CD4-positive, alpha-beta T cell treated with Interleukin-4 for 4 hours (primary cell): ENCODE data around the gene TSPOAP1.

ENCODE experiments used
- DNase-seq: peaks from one replicate; pipeline ENCODE4 v3.0.0-alpha.2; 2020

TSPOAP1 gene

GRCh38 chr17:58328195-58329034 lies at the start of gene TSPOAP1:
TSPOAP1 (minus strand) TSS chr17:58328795; CDS start chr17:58327920, 875 bp downstream.
- peak; percentile 88 for DNase-seq

DNA sequence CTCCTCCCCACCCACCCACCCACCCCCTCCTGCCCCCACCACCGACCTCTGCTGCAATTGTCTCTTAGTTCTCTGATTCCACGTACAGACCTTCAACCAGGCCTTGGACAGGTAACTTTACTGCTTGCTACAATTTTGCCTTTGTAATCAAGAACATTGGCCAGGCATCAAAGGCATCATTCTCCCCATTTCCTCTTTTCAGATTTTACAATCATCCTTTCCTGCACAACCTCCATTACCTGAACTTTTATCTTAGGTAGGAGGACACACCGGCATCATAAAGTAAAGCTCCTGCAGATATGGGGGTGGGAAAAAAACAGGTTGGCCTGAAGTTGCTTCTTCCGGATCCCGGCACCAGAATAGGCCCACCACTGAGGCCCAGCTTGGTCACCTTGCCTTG lies 49.1 kb upstream of the TSPOAP1 start:
- DNase-seq, result no peak

DNA sequence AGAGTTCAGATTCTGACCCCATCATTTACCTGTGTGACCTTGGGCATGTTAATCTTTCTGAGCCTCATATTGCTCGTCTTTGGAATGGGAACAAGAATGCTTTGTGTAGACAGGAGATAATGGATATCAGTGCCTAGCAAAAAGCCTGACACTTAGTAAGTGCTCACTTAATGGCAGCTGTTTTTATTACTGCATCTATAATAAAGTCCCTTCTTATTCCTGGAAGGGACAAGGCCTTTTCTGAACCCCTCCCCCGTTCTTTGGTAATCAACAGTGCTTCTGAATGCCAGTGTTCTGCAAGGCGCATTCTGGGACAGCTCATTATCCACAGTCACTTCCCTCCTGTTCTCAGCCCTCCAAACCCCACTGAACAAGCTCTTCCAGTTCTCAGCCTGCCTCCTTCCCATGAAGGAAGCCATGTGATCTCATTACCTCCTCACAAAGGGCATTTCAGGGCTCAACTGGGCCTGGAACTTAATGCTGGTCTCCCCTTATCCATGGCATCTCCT lies 48.6 kb upstream of the TSPOAP1 start:
- DNase-seq, result no peak

- DNase-seq, result no peak
Measured at GRCh38 chr17:58376472-58377000, 47.9 kb upstream of the TSPOAP1 start.

DNA sequence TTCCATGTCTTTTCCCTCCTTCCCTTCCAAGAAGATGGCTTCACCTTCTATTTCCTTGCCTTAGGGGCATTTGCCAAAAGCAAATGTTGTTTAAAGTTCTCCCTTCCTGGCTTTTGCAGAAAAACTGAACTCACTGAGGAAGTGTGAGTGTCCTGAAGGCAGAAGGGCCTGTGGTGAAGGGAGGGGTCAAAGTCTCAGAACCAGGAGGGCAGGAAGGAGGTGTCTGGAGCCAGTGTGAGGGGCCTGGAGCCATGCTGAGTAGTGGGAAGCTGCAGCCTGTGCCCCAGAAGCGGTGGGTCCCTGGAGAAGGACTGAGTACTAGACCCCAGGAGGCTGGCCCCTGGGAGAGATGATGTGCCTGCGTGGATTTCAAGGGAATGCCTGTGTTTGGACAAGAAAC lies 47.2 kb upstream of the TSPOAP1 start:
- DNase-seq, result no peak

GRCh38 chr17:58375256-58375655 lies 46.7 kb upstream of the TSPOAP1 start:
- no peak for DNase-seq

- no peak for DNase-seq
Measured at GRCh38 chr17:58373923-58374322, 45.3 kb upstream of the TSPOAP1 start.

- DNase-seq, result no peak
Measured at GRCh38 chr17:58373003-58373402, 44.4 kb upstream of the TSPOAP1 start.

DNA sequence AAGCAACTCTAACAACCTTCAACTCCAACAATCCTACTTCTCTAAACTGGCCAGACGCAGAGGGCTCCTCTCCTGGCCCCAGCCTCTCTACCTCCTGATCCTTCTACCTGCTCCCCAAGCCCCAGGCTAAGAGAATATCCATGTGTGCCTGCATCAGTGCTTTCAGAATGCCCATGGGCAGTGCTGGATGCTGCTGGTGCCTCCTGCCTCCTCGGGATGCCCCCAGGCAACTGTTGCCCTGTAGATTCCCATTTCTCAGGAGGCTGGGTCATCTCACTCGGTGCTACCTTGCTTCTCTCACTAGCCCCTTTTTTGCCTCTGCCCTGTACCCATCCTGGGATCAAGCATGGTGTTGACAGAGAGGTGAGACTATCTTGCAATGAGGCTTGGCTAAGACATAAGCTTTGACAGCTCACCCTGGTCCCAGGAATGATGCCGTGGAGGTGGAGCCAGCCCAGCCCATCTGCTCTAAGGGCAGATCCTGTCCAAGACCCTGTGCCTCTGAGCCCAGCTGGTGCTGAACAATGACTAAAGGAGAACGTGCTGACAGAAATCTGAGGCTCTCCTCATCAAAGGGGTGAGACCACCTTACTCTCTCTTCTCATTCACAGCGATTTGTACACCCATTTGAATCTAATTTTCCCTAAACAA lies 42.8 kb upstream of the TSPOAP1 start:
- no peak for DNase-seq

DNA sequence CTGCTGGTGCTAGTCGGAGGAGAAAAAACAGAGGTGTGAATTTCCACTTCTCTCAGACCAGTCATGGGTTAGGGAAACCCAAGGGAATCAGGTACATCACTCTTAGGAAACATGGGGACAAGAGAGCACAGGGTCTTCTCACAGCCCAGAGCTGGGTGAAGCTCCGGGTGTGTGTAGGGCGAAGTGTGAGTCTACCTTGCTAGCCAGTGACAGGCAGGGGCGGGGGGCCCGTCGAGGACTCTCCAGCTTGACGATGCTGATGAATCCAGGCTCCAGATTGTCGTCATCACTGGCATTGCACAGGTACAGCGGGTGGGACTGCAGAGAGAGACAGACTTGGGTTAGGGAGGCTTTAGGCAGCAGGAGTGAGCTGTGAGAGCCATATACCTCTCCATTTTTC lies 42.1 kb upstream of the TSPOAP1 start:
- no peak for DNase-seq

DNA sequence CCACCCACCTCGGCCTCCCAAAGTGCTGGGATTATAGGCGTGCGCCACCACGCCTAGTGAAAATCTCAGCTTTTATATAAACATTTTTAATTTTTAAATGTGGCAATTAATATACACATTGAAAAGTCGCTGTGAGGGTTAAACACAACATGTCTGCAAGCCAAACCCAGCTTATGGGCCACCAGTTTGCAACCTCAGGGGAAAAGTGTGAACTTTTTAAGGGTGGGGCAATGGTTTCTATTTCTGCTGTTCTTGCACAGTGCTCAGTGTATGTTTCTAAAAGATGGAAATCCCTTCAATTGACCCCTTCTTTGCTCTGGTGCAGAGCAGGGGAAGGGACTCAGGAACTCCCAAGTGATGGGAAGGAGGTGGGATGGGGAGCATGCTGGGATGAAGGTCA lies 41.7 kb upstream of the TSPOAP1 start:
- peak; percentile 12 for DNase-seq

- DNase-seq, result no peak
Measured at GRCh38 chr17:58369214-58370031, 40.8 kb upstream of the TSPOAP1 start.

DNA sequence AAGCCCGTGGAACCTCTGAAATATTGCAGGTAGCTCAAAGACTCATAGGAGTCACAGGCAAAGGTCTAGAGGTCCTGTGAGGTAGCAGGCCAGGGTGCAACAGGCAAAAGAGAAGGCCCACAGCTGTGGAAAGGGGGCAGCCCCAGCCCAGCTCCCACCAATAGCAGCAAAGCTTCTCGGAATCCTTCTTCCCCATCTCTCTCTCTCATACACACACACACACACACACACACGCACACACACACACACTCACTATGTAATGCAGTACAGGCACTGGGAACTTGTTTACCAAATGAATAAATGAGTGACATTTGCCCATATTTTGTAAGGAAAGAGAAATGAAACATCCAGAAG lies 40.2 kb upstream of the TSPOAP1 start:
- no peak for DNase-seq

DNA sequence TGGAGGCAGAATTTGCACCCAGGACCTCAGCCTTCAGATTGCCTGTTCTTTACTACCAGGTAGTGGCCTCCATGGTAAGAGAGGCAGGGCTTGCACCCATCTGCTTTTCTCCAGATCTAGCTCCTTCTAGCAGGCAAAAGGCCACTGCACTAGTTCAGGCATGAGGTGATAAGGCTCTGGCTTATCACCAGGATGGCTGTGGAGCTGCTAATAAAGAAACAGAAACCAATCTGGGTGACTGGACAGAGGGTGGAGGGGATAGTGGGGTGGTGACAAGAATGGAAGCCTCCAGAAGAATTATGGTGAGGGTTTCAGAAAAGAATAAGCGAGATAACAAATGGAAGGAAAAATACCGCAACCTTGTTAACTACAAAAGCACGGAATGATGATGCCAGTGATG lies 38.9 kb upstream of the TSPOAP1 start:
- DNase-seq, result no peak

GRCh38 chr17:58365980-58366595 lies 37.5 kb upstream of the TSPOAP1 start:
- no peak for DNase-seq

GRCh38 chr17:58365185-58365979 lies 36.8 kb upstream of the TSPOAP1 start:
- no peak for DNase-seq

- no peak for DNase-seq
Measured at GRCh38 chr17:58364270-58364942, 35.8 kb upstream of the TSPOAP1 start.

DNA sequence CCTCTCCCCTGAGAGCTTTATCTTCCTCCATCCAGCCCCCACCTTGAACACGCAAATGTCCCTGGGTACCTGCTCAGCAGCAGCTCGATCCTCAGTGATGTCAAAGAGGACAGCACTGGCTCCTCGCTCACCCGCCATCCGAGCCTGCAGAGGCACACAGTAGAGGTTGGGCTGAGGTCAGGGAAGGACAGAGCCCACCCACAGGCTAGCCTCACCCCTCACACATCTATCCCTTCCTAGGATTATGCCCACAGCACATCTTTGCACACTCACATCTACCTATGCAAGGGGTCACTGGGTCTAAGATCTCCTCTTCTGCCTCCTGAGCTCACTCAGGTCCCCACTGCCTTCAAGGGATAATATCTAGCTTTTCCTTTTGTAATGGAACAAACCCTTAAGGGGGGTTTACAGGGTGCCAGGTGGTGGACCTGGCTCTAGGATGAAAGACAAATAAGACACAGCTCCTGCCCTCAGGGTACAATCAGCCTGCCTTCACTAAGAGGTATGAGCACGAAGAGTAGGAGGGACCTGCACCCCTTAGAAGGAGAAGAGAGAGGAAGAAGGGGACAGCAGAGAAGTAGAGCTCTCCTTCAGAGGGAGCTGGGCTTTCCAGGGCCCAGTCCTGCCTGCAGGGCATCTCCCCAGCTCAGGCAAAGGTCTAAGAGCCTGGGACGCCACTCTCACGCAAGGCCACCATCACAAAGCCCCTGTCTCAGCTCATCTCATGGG lies 35.0 kb upstream of the TSPOAP1 start:
- no peak for DNase-seq

- no peak for DNase-seq
Measured at GRCh38 chr17:58362368-58363014, 33.9 kb upstream of the TSPOAP1 start.
